IMR-90 (cell line): ENCODE results near the gene ZCCHC14. TPM values are rescaled to one million over a fixed set of nuclear protein-coding genes. Genes with fewer than 3 reads are reported as not detected.
A peak's percentile ranks its signal among the peaks of the same experiment; 100 is the strongest.

Source experiments
- ATAC-seq: fragments of 200-7000 bp; cut with Tn5 transposase; 2 replicates; pipeline ENCODE4 v1.9.1; 2020; ENCODE audit warnings: low read depth, mild to moderate bottlenecking, moderate library complexity
- BruUV-seq: library from RNA; stranded (reverse); fragments of 400-500 nt; replicated peaks from 2 replicates; lab custom pipeline; 2021; lab: Mats Ljungman, UMichigan
- CTCF ChIA-PET: fragments of 300-600 bp; formaldehyde crosslinking; extraction: SDS; loops from one replicate; lab custom pipeline; 2021; ENCODE audit warnings: antibody characterized with exemption; lab: Yijun Ruan, JAX
- POLR2A ChIA-PET: fragments of 300-600 bp; sonication (Branson Sonifier 250); formaldehyde crosslinking; loops from one replicate; lab custom pipeline; 2022; ENCODE audit warnings: antibody characterized with exemption; ENCODE audit not compliant: unreplicated experiment; lab: Charles Lee
- DNase-seq: peaks from one replicate; pipeline ENCODE4 v3.0.0; 2013
- H2AFZ ChIP-seq: replicated peaks from 2 replicates; pipeline ENCODE3; 2013; ENCODE audit warnings: low read length, mild to moderate bottlenecking; ENCODE audit not compliant: poor library complexity
- H2AK5ac ChIP-seq: 2 replicates; pipeline ENCODE4 v1.6.1; 2013; ENCODE audit warnings: low read depth, low read length, inconsistent platforms
- H2AK9ac ChIP-seq: replicated peaks from 2 replicates; pipeline ENCODE3; 2013; ENCODE audit warnings: mild to moderate bottlenecking, low read depth, low read length, moderate library complexity; ENCODE audit not compliant: poor library complexity
- H2BK120ac ChIP-seq: 2 replicates; pipeline ENCODE4 v1.6.1; 2013; ENCODE audit warnings: low read depth, low read length, inconsistent platforms
- H2BK15ac ChIP-seq: 3 replicates; pipeline ENCODE4 v1.6.1; 2013; ENCODE audit warnings: low read depth, low read length, inconsistent platforms
- H2BK20ac ChIP-seq: 2 replicates; pipeline ENCODE4 v1.6.1; 2013; ENCODE audit warnings: low read depth, mild to moderate bottlenecking, inconsistent platforms, low read length, moderate library complexity
- H2BK5ac ChIP-seq: 2 replicates; pipeline ENCODE4 v1.6.1; 2013; ENCODE audit warnings: mild to moderate bottlenecking, low read depth, low read length, inconsistent platforms; ENCODE audit not compliant: poor library complexity, severe bottlenecking
- H3K14ac ChIP-seq: replicated peaks from 2 replicates; pipeline ENCODE4 v1.6.1; 2013; ENCODE audit warnings: low read depth, low read length, inconsistent platforms
- H3K18ac ChIP-seq: 2 replicates; pipeline ENCODE4 v1.6.1; 2013; ENCODE audit warnings: low read depth, low read length, control low read depth
- H3K23ac ChIP-seq: 2 replicates; pipeline ENCODE4 v1.6.1; 2013; ENCODE audit warnings: low read depth, low read length, inconsistent platforms
- H3K27ac ChIP-seq: 2 replicates; pipeline ENCODE4 v1.5.1; 2013; ENCODE audit warnings: mild to moderate bottlenecking, control low read depth, low read length; ENCODE audit not compliant: insufficient read depth
- H3K27me3 ChIP-seq: 2 replicates; pipeline ENCODE4 v1.6.1; 2013; ENCODE audit warnings: low read length; ENCODE audit not compliant: control insufficient read depth, insufficient read depth
- H3K36me3 ChIP-seq: 2 replicates; pipeline ENCODE4 v1.6.1; 2013; ENCODE audit warnings: low read length, mixed read lengths; ENCODE audit not compliant: control insufficient read depth, insufficient read depth
- H3K4ac ChIP-seq: 2 replicates; pipeline ENCODE4 v1.6.1; 2013; ENCODE audit warnings: low read depth, low read length, inconsistent platforms
- H3K4me1 ChIP-seq: 2 replicates; pipeline ENCODE4 v1.6.1; 2013; ENCODE audit warnings: low read length, mixed read lengths; ENCODE audit not compliant: control insufficient read depth, insufficient read depth
- H3K4me2 ChIP-seq: 2 replicates; pipeline ENCODE4 v1.6.1; 2013; ENCODE audit warnings: low read depth, mild to moderate bottlenecking, control low read depth, low read length, moderate library complexity
- H3K4me3 ChIP-seq: 2 replicates; pipeline ENCODE4 v1.5.1; 2013; ENCODE audit warnings: low read depth, mild to moderate bottlenecking, control low read depth, low read length, moderate library complexity; ENCODE audit not compliant: insufficient read depth
- H3K56ac ChIP-seq: 2 replicates; pipeline ENCODE4 v1.6.1; 2013; ENCODE audit warnings: low read length, inconsistent platforms; ENCODE audit not compliant: insufficient read depth; ENCODE audit errors: extremely low read depth
- H3K79me1 ChIP-seq, 2 experiments: 2 replicates each; pipeline ENCODE4 v1.6.1; 2013; ENCODE audit warnings: low read length in 2 of 2, inconsistent platforms in 1 of 2, low read depth in 1 of 2
- H3K9ac ChIP-seq: 2 replicates; pipeline ENCODE4 v1.6.1; 2013; ENCODE audit warnings: low read depth, low read length, control low read depth
- H3K9me1 ChIP-seq: 2 replicates; pipeline ENCODE4 v1.6.1; 2013; ENCODE audit warnings: low read length, inconsistent platforms; ENCODE audit not compliant: insufficient read depth
- H3K9me3 ChIP-seq: 2 replicates; pipeline ENCODE4 v1.6.1; 2013; ENCODE audit warnings: low read length; ENCODE audit not compliant: control insufficient read depth, insufficient read depth
- H4K20me1 ChIP-seq: 2 replicates; pipeline ENCODE4 v1.6.1; 2013; ENCODE audit warnings: low read length, inconsistent platforms; ENCODE audit not compliant: insufficient read depth
- H4K5ac ChIP-seq: 2 replicates; pipeline ENCODE4 v1.6.1; 2013; ENCODE audit warnings: mild to moderate bottlenecking, low read depth, low read length, control low read depth
- H4K8ac ChIP-seq, 2 experiments: 2 replicates each; pipeline ENCODE4 v1.6.1; 2013; ENCODE audit warnings: low read depth in 2 of 2, low read length in 2 of 2, control low read depth in 1 of 2, inconsistent platforms in 1 of 2
- H4K91ac ChIP-seq: 2 replicates; pipeline ENCODE4 v1.6.1; 2013; ENCODE audit warnings: low read depth, low read length, inconsistent platforms; ENCODE audit not compliant: insufficient read depth
- BHLHE40 ChIP-seq: fragments of 150-350 bp; IDR thresholded peaks from 2 replicates; pipeline ENCODE4 v1.6.1; 2016; ENCODE audit warnings: mild to moderate bottlenecking, low read depth, low read length
- CEBPB ChIP-seq: IDR thresholded peaks from 2 replicates; pipeline ENCODE4 v1.6.1; 2012; ENCODE audit warnings: low read depth, low read length, improper control_type of control experiment
- MAFK ChIP-seq: IDR thresholded peaks from 2 replicates; pipeline ENCODE4 v1.6.1; 2012; ENCODE audit warnings: low read depth, low read length, improper control_type of control experiment
- NFE2L2 ChIP-seq: fragments of 150-350 bp; IDR thresholded peaks from 2 replicates; pipeline ENCODE4 v1.6.1; 2016; ENCODE audit warnings: low read depth, mild to moderate bottlenecking, low read length
- RAD21 ChIP-seq: IDR thresholded peaks from 2 replicates; pipeline ENCODE4 v1.6.1; 2012; ENCODE audit warnings: low read length, improper control_type of control experiment
- RCOR1 ChIP-seq: IDR thresholded peaks from 2 replicates; pipeline ENCODE4 v1.6.1; 2012; ENCODE audit warnings: mild to moderate bottlenecking, low read length, improper control_type of control experiment; ENCODE audit not compliant: insufficient replicate concordance
- WGBS, 2 experiments: methylation state at CpG; one replicate each; pipeline versions ENCODE4 v1.1.5 to v1.1.7; 2013; ENCODE audit warnings: missing lambda C conversion rate in 2 of 2; ENCODE audit not compliant: insufficient read length in 1 of 2; ENCODE audit errors: extremely low coverage in 2 of 2; 5-methylcytosine and 5-hydroxymethylcytosine counted together
- dilution Hi-C: fragments of 300-500 bp; cut with HindIII; formaldehyde crosslinking; loops from one replicate; pipeline ENCODE4 v1.14.3; 2018; ENCODE audit warnings: low sequenced_read_pairs; ENCODE audit not compliant: unreplicated experiment
- in situ Hi-C: fragments of 300-500 bp; cut with MboI; formaldehyde crosslinking; loops from 3 replicates; pipeline ENCODE4 v1.14.3; 2019; ENCODE audit warnings: low sequenced_read_pairs, inconsistent platforms, mixed read lengths
- intact Hi-C: fragments of 100-400 bp; cut with micrococcal nuclease; formaldehyde crosslinking; loops from 2 replicates; pipeline ENCODE4 v1.10.0; 2022
- polyA plus RNA-seq, 3 experiments: library from polyadenylated mRNA; depleted of rRNA; stranded (reverse); fragments of >200 nt; gene quantifications; 2 replicates each; pipeline ENCODE4 v1.2.3, GENCODE V29; 2012; ENCODE audit warnings: low replicate concordance in 1 of 3
- total RNA-seq: library from RNA; depleted of rRNA; stranded (reverse); fragments of >200 nt; gene quantifications from 2 replicates; pipeline ENCODE4 v1.2.3, GENCODE V29; 2012
- TF ChIP-seq, protein P1 (sequence below): fragments of 150-350 bp; IDR thresholded peaks from 2 replicates; pipeline ENCODE4 v1.6.1; 2016; ENCODE audit warnings: low read depth, mild to moderate bottlenecking, low read length, moderate library complexity, borderline replicate concordance

Gene ZCCHC14
- total and polyA plus RNA-seq, 2 of the 4 experiments (the other 2 are of a cell fraction), result 2.5 to 5.3 TPM

- Histone ChIP-seq H3K9me3 (no peaks in the 10 kb centered on the region), H3K14ac (no peak overlapping the region), H2AK5ac (no peak overlapping the region), H3K9ac (no peak overlapping the region), H3K23ac (no peak overlapping the region), H3K4ac (no peak overlapping the region), H3K27ac (no peak overlapping the region), H3K56ac (no peak overlapping the region), H2BK15ac (peak overlapping the region; percentile 46; the same call in 1 of the 3 replicates), H3K27me3 (no peaks in the 10 kb centered on the region), H4K20me1 (peaks cover 14% of the 10 kb centered on the region), H4K5ac (no peak overlapping the region), H2BK5ac (no peak overlapping the region), H2AFZ (no peak overlapping the region), H3K4me1 (peaks cover 17% of the 10 kb centered on the region), H3K36me3 (peaks cover 26% of the 10 kb centered on the region), H2AK9ac (no peak overlapping the region), H3K18ac (no peak overlapping the region), H2BK20ac (no peak overlapping the region), H2BK120ac (no peak overlapping the region), H4K91ac (no peak overlapping the region), H3K4me2 (no peak overlapping the region), H3K9me1 (peaks cover 21% of the 10 kb centered on the region), H4K8ac (no peak overlapping the region), H3K79me1 (peaks cover 20 to 70% of the 10 kb centered on the region in 2 experiments), H3K4me3 (no peak overlapping the region)
- CTCF ChIA-PET, result no interaction called here
- no peak for DNase-seq
- in situ Hi-C loops, result no loop called here
- intact Hi-C loops, result no loop called here
- no peak for ATAC-seq
- POLR2A ChIA-PET, result no interaction called here
- no CpG with 5 or more reads among the region's 3 CpGs for WGBS, 2 experiments
- BruUV-seq, result no TSS peak
- dilution Hi-C loops, result no loop called here
- TF ChIP-seq, protein P1, sequence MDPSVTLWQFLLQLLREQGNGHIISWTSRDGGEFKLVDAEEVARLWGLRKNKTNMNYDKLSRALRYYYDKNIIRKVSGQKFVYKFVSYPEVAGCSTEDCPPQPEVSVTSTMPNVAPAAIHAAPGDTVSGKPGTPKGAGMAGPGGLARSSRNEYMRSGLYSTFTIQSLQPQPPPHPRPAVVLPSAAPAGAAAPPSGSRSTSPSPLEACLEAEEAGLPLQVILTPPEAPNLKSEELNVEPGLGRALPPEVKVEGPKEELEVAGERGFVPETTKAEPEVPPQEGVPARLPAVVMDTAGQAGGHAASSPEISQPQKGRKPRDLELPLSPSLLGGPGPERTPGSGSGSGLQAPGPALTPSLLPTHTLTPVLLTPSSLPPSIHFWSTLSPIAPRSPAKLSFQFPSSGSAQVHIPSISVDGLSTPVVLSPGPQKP, result no peak
- TF ChIP-seq RCOR1, result no peak
- TF ChIP-seq NFE2L2, result no peak
- no peak for TF ChIP-seq RAD21
- peak; percentile 42 for TF ChIP-seq MAFK
- no peak for TF ChIP-seq BHLHE40
- TF ChIP-seq CEBPB, result no peak
Measured at GRCh38 chr16:87454391-87454790, 38.4 kb downstream of the ZCCHC14 start.
